Glomerular visceral epithelial cell (primary cell): ENCODE data around the gene SPRR4.

Experiments
- DNase-seq: peaks from one replicate; pipeline ENCODE4 v3.0.0-alpha.2; 2016; ENCODE audit errors: extremely low spot score

The SPRR4 gene, protein sequence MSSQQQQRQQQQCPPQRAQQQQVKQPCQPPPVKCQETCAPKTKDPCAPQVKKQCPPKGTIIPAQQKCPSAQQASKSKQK

GRCh38 chr1:152970495-152970894 is at the start of gene SPRR4:
TSS of gene SPRR4 (plus strand) at chr1:152970648. CDS start at chr1:152971891, 1,243 bp downstream.
- no peak for DNase-seq

GRCh38 chr1:152924191-152924590 is 46.3 kb upstream of the SPRR4 start:
- no peak for DNase-seq

DNA sequence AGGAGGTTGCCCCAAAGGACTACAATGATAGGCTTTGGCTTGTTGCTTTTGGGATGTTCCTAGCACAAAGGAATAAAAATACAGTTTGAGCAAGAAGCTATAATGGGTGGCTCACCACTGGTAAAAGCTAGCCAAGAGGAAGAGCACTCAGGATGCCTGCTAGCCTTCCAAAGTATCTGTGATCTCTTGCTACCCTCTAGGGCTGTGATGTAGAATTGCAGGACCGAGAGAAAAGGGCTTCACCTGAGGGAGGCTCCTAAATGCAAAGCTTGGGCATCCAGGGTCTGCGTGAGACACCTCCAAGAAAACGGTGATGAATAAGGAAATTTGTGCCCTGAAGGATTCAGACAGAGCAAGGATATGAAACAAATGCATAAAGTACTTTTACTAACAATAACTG is 44.4 kb upstream of the SPRR4 start:
- DNase-seq = peak; percentile 18

DNA sequence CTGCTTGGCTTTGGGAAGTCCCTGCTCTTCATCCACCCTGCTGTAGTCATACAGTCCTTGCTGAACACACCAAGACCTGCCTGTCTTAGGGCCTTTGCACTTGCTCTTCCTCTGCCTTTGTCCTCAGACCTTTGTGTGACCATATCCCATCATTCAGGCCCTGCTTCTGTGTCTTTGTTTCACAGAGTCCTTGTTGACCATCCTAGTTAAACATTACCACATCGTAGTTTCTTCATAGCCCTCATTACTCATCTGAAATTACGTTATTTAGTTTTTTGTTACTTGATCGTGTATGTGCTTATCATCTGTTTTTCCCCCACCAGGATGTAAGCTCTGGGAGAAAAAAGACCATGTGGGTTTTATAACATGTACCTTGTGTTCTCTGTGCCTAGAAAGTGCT is 41.8 kb upstream of the SPRR4 start:
- no peak for DNase-seq

DNA sequence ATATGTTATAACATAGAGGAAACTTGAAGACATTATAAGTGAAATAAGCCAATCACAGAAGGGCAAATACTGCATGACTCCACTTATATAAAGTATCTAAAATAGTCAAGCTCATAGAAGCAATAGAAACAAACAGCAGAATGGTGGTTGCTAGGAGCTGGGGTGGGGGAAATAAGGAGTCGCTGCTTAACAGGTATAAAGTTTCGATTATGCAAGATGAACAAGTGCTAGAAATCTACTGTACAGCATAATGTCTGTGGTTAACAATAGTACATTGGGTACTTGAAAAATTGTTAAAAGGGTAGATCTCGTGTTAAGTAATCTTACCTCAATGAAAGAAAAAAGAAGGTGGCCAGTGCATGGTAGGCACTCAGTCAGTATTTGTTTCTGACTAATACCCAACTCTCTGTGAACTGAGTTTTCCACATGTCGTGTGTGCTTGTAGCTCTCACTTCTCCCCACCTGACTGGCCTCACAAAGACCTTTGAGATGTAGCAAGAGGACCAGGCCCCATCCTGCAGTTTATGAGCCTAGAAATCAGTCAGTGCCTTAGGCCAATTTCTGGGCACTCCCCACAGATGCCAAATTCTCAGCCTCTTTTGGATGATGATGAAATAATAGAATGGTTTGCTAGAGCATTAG is 38.2 kb upstream of the SPRR4 start:
- DNase-seq = no peak

DNA sequence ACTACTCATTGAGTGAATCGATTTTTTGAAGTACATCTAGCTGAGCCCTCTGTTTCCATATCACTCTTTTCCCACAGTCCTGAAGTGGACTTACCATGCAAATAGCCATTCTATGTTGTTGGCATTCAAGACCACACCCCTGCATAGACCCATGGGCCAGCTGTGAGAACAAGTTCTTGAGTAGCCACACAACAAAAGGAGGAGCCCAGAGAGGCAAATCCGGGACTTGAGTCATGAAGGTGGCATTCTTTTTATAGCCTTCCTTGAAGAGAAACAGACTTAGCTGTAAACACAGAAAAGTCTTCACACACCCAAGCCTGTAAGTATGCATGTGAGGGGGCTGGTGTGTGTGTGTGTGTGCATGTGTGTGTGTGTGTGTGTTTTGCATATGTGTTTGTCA is 37.3 kb upstream of the SPRR4 start:
- no peak for DNase-seq

- no peak for DNase-seq
Measured at GRCh38 chr1:152940614-152941013, 29.8 kb upstream of the SPRR4 start.

DNA sequence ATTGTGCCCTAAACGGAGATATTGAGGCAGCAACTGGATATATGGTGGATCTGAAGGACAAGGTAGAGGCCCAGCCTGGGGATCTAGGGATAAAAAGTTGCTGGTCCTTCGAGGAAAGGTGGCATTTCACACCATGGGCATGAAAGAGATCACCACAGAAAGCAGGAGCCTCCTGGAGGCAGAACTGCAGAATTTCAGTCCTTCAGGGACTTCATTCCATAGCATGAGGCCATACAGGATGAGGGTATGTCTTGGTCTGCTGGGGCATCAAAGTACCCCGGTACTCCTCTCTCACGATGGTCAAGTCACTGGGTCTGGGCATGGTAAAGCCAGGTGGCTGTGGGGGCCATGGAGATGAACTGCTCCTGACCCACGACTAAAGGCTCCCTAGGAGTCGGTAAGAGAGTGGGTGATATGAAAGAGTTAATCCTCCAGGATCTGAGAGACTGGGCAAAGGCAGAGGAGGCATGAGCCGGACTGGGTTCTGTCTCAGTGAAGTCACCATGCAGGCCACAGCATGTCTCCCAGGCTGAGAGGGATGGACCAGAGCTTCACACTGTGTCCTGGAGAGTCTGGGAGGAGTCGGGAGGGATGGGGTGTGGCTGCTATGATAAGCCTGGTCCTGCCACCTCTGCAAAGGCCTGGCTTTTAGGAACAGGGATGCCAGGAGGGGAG is 29.3 kb upstream of the SPRR4 start:
- no peak for DNase-seq

DNA sequence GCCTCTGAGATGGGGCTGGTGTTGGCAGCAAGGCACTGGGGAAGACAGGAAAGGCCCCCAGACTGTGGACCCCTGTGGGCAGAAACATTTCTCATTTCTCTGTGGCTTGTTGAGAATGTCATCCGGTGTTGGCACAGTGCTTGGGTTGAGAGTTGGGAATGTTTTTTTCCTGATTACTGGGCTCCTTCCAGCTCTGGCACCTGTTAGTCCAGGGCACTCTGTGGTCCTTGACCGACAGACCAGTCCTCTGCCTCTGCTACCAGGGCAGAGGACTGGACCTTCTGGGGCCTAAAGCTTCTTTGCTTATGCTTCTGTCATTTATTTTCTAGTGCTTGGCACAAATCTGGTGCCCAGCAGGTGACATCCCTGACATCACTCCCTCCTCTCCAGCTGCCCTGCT is 28.3 kb upstream of the SPRR4 start:
- DNase-seq = no peak

GRCh38 chr1:152946248-152946647 is 24.2 kb upstream of the SPRR4 start:
- DNase-seq = no peak

- DNase-seq = no peak
Measured at GRCh38 chr1:152946651-152947256, 23.7 kb upstream of the SPRR4 start, which contains the start of gene SPRR5. TSS of gene SPRR5 (plus strand) at chr1:152947206. CDS start at chr1:152948555, 1,349 bp downstream.

DNA sequence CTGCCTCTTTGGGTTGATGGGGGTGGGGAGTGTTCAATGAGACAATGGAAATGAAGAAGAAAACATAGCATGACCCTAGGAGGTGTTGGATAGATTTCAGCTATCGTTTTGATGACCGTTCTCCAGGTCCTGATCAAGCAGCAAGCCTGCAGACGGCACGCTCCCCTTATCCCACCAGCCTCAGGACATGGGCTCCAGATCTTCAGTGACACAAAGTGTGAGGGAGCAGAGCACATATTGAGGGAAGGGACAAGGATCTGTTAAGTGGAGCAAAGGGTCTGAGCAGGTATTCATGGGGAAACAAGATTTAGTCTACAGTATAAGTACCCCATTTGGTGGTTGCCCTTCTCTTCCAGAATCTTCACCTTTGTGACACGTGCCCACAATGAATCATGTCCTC is 18.7 kb upstream of the SPRR4 start:
- DNase-seq = no peak

GRCh38 chr1:152953761-152954160 is 16.7 kb upstream of the SPRR4 start:
- DNase-seq = no peak

- DNase-seq = no peak
Measured at GRCh38 chr1:152954436-152954835, 16.0 kb upstream of the SPRR4 start.

- DNase-seq = no peak
Measured at GRCh38 chr1:152957561-152957960, 12.9 kb upstream of the SPRR4 start.

GRCh38 chr1:152959273-152959672 is 11.2 kb upstream of the SPRR4 start:
- DNase-seq = no peak

DNA sequence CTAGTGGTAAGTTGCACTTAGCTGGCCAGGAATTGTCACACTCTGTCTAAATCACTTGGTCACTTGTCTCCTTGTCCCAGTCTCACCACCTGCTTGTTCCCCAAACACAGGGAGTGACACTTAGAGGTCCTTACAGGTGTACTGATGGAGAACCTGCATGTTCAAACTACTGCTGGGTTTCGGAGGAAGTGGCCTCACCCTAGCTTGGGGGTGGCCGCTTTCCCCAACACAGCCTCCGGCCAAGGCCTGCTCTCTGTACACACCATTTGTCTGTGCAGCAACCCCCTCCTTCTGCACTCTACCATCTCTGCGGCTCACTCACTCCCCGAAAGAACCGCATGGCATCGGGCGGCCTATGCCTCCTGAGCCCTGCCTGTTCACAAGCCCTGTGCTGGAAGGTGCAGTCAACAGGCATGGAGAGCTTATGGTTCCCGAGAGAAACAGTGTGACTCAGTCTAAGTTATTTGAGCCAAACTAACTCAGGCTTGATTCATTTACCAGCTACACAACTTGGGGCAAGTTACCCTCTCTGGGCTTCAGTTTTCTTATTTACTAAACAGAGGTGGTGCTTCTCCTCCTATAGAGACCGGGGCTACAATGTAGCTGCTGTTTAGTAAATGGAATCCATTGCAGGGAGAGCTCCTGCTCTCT is 10.5 kb upstream of the SPRR4 start:
- no peak for DNase-seq

- no peak for DNase-seq
Measured at GRCh38 chr1:152960452-152961044, 9.9 kb upstream of the SPRR4 start.

DNA sequence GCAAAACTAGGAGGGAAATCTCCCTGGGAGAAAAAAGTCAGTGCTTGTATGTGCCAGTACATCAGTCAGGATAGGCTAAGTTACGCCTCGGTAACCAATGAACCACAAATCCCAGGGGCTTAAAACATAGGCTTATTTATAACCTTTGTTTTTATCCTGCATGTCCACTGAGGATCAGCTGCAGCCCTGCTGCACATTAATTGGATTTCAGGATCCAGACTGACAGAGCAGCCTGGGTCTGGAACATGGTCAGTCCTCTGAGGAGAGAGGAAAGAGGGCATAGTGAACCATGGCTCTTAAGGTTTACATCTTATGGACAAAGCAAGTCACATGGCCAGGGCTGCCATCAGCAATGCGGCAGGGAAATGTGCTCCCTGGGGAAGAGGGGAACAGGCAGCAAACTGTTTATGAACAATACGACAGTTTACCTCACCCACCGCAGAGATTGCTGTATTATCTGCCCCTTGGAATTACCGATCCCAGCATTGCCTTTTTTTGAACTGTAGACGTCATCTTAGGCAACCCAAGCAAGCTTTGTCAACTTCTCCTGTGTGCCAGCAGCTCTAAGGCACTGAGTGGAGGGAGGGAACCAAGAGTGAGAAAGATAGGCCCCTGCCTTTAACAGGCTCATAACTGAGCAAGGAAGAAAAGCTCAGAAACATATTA is 9.1 kb upstream of the SPRR4 start:
- no peak for DNase-seq

DNA sequence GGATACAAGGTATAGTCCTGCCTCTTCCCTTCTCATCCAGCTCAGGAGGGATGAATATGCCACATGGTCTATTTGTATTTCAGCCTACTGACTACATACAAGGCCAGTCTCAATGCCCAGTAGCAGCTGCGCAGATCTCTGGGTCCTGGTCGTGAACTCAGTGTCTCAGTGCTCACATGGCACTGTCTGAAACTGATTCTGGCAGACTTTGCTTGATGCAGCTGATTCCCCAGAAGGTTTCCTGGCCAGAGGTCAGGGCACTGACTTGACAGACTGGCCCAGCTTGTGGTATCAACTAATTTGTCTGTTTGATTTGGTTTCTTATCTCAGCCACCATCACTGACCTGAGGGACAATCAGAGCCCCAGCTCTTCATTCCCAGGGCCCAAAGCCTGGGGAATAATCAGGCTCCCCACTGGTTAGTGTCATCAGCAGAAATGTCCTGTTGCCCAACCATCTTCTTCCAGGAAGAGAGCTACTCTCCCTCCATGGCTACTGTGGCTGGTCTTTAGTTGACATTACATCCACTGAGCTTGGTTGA is 7.5 kb upstream of the SPRR4 start:
- no peak for DNase-seq

DNA sequence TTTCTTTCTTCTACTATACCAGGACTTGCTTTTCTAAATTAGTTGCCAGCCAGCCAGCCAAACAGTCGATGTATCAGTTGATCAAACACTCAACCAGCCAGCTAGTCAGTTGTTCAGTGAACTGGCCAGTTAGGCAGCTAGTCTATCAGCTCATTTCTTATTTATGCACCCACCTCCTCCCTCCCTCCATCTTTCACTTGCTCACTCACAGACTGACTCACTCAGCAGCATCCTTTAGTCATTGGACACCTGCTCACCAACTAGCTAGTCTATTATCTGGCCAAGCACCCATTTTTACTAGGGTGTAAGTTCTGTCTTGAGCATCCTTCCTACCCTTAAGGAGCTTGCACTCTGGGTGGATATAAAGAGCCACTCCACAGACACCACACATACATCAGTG is 5.9 kb upstream of the SPRR4 start:
- DNase-seq = no peak
